OCI-LY1 (cell line): ENCODE measurements around the gene AGAP1.

Source experiments
- H2AFZ ChIP-seq: fragments of 200-600 bp; sonication (generic), shearing (Covaris generic); 2 replicates; pipeline ENCODE4 v1.6.0; 2014; ENCODE audit warnings: antibody characterized with exemption, mild to moderate bottlenecking, low read length
- H3F3A ChIP-seq: fragments of 200-600 bp; sonication (generic), shearing (Covaris generic); 2 replicates; pipeline ENCODE4 v1.6.0; 2014; ENCODE audit warnings: mild to moderate bottlenecking, antibody characterized with exemption, low read length, moderate library complexity; ENCODE audit not compliant: insufficient read depth
- H3K27ac ChIP-seq: fragments of 200-600 bp; sonication (generic); 2 replicates; pipeline ENCODE4 v1.5.1; 2014; ENCODE audit warnings: low read length, mixed run types, mild to moderate bottlenecking, low read depth; ENCODE audit not compliant: poor library complexity, severe bottlenecking
- H3K27me3 ChIP-seq: fragments of 200-600 bp; sonication (generic); 2 replicates; pipeline ENCODE4 v1.6.0; 2014; ENCODE audit warnings: antibody characterized with exemption, mild to moderate bottlenecking, low read length, moderate library complexity; ENCODE audit not compliant: insufficient read depth
- H3K36me3 ChIP-seq: fragments of 200-600 bp; sonication (generic); 2 replicates; pipeline ENCODE4 v1.6.1; 2014; ENCODE audit warnings: mild to moderate bottlenecking, antibody characterized with exemption, low read length, moderate library complexity, mixed read lengths; ENCODE audit not compliant: insufficient read depth
- H3K4me1 ChIP-seq: fragments of 200-600 bp; sonication (generic); 2 replicates; pipeline ENCODE4 v1.5.1; 2014; ENCODE audit warnings: mild to moderate bottlenecking, low read length, moderate library complexity; ENCODE audit not compliant: insufficient read depth, severe bottlenecking
- H3K4me2 ChIP-seq: fragments of 200-600 bp; sonication (generic), shearing (Covaris generic); 2 replicates; pipeline ENCODE4 v1.6.1; 2014; ENCODE audit warnings: low read length
- H3K4me3 ChIP-seq: fragments of 200-600 bp; sonication (generic); 2 replicates; pipeline ENCODE4 v1.5.1; 2014; ENCODE audit warnings: low read length, low read depth, mild to moderate bottlenecking, mixed read lengths; ENCODE audit not compliant: poor library complexity, severe bottlenecking
- H3K79me2 ChIP-seq: fragments of 200-600 bp; shearing (Covaris generic); 2 replicates; pipeline ENCODE4 v1.6.1; 2016; ENCODE audit warnings: mixed run types, low read length, mixed read lengths; ENCODE audit not compliant: insufficient read depth
- H3K9ac ChIP-seq: fragments of 200-600 bp; sonication (generic), shearing (Covaris generic); 2 replicates; pipeline ENCODE4 v1.6.1; 2014; ENCODE audit warnings: mild to moderate bottlenecking, low read length, mixed read lengths
- H3K9me2 ChIP-seq: fragments of 200-600 bp; sonication (generic), shearing (Covaris generic); 2 replicates; pipeline ENCODE4 v1.6.1; 2014; ENCODE audit warnings: low read depth, mild to moderate bottlenecking, low read length, mixed read lengths
- H3K9me3 ChIP-seq: fragments of 200-600 bp; shearing (Covaris generic); 2 replicates; pipeline ENCODE4 v1.6.1; 2014; ENCODE audit warnings: low read length, mixed read lengths
- H4K20me1 ChIP-seq: fragments of 200-600 bp; sonication (generic), shearing (Covaris generic); 2 replicates; pipeline ENCODE4 v1.6.0; 2016; ENCODE audit warnings: mild to moderate bottlenecking, low read length; ENCODE audit not compliant: insufficient read depth
- CTCF ChIP-seq: fragments of 200-600 bp; sonication (generic), shearing (Covaris generic); IDR thresholded peaks from 2 replicates; pipeline ENCODE4 v1.5.1; 2017; ENCODE audit warnings: mild to moderate bottlenecking, antibody characterized with exemption, low read length, moderate library complexity, mixed read lengths
- EZH2 ChIP-seq: fragments of 200-600 bp; sonication (generic), shearing (Covaris generic); IDR thresholded peaks from 2 replicates; pipeline ENCODE4 v1.8.0; 2017; ENCODE audit warnings: borderline replicate concordance, mixed run types, mild to moderate bottlenecking, antibody characterized with exemption, low read length, moderate library complexity, mixed read lengths

AGAP1 gene

GRCh38 chr2:235747001-235747785 lies 253.3 kb downstream of the AGAP1 start:
- Histone ChIP-seq H3K9me3 (no peaks in the 10 kb centered on the region), H3K27ac (no peak overlapping the region), H3K4me2 (no peak overlapping the region), H3K9ac (no peak overlapping the region), H3K9me2 (no peaks in the 10 kb centered on the region), H3K36me3 (no peaks in the 10 kb centered on the region), H3K27me3 (no peaks in the 10 kb centered on the region), H4K20me1 (no peaks in the 10 kb centered on the region), H3K4me3 (no peak overlapping the region), H3K79me2 (no peaks in the 10 kb centered on the region), H2AFZ (no peak overlapping the region), H3K4me1 (no peaks in the 10 kb centered on the region), H3F3A (no peaks in the 10 kb centered on the region)
- no peak for TF ChIP-seq EZH2
- TF ChIP-seq CTCF, result no peak

DNA sequence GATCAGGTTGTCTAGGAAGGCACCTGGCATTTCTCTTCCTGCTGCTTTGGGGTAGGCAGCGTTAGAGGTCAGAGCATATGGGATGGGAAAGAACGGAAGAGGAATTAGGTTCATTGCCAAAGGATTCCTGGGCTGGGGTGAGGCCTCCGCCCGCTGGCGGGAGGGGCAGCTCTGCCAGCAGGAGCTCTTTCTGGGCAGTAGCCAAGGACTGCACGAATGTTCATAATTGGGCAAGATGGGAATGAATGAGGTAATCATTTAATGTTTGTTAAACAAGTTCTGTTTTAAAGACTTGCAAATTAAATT lies 253.9 kb downstream of the AGAP1 start:
- Histone ChIP-seq H3K4me1 (no peaks in the 10 kb centered on the region), H2AFZ (no peak overlapping the region), H3K4me3 (no peak overlapping the region), H3K27ac (no peak overlapping the region), H3K9ac (no peak overlapping the region), H4K20me1 (no peaks in the 10 kb centered on the region), H3K9me2 (no peaks in the 10 kb centered on the region), H3K9me3 (no peaks in the 10 kb centered on the region), H3K79me2 (no peaks in the 10 kb centered on the region), H3K36me3 (no peaks in the 10 kb centered on the region), H3K4me2 (no peak overlapping the region), H3K27me3 (no peaks in the 10 kb centered on the region), H3F3A (no peaks in the 10 kb centered on the region)
- TF ChIP-seq EZH2 (no peak), CTCF (no peak)

DNA sequence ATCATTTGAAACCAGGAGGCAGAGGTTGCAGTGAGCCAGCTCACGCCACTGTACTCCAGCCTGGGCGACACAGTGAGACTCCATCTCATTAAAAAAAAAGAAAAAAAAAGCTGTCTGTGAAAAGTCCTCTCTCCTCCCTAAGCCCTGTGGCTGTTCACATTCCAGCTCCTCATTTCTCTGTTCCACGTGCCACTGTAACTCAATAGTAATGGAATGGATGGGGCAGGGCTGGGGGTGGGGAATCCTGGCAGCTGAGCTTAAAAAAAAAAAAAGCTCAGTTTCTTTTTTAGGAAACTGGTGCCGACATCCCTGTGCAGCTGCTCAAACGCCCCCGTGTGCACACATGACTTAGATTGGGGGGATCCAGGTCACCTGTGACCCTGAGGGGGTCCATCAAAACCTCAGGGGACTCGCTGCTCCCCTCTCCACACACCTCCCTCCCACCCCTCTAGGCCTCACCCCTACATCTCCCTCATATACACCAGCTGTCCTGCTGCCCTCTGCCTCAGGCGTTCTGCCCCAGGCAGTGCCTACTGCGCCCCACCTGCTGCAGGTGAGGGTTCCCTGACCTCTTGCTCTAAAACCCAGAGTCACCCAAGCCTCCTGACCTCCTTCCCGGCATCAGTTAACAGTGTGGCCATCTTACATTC lies 255.4 kb downstream of the AGAP1 start:
- Histone ChIP-seq H3K4me3 (no peak overlapping the region), H3K79me2 (no peaks in the 10 kb centered on the region), H3K36me3 (no peaks in the 10 kb centered on the region), H2AFZ (no peak overlapping the region), H3F3A (no peaks in the 10 kb centered on the region), H3K4me2 (no peak overlapping the region), H3K9ac (no peak overlapping the region), H3K9me2 (no peaks in the 10 kb centered on the region), H3K4me1 (no peaks in the 10 kb centered on the region), H3K27ac (no peak overlapping the region), H4K20me1 (no peaks in the 10 kb centered on the region), H3K27me3 (no peaks in the 10 kb centered on the region), H3K9me3 (no peaks in the 10 kb centered on the region)
- TF ChIP-seq CTCF (no peak), EZH2 (no peak)
